Natural killer cell (primary cell): ENCODE data around the gene TMCC1. TPM values are rescaled to one million over a fixed set of nuclear protein-coding genes. Genes with fewer than 3 reads are reported as not detected.

Experiments
- ATAC-seq, 3 donors: fragments of 150-1000 bp in 2 of 3; fragments of 200-7000 bp in 1 of 3; cut with Tn5 transposase; 1 replicate in 1 of 3; 2 replicates in 2 of 3; pipeline ENCODE4 v1.10.0; 2021; ENCODE audit warnings: mild to moderate bottlenecking in 2 of 3, moderate library complexity in 2 of 3
- DNase-seq, 2 donors: peaks; one replicate each; pipeline versions ENCODE4 v3.0.0 to v3.0.0-alpha.2; 2013 to 2021; ENCODE audit warnings: mixed read lengths in 1 of 2
- H3K27ac ChIP-seq: one replicate; pipeline ENCODE4 v1.5.1; 2013; ENCODE audit warnings: mild to moderate bottlenecking, low read length
- H3K27me3 ChIP-seq: one replicate; pipeline ENCODE4 v1.6.1; 2013; ENCODE audit warnings: low read length; ENCODE audit not compliant: control insufficient read depth, insufficient read depth
- H3K36me3 ChIP-seq: one replicate; pipeline ENCODE4 v1.6.1; 2013; ENCODE audit warnings: low read length; ENCODE audit not compliant: control insufficient read depth, insufficient read depth
- H3K4me1 ChIP-seq: one replicate; pipeline ENCODE4 v1.6.1; 2013; ENCODE audit warnings: low read length; ENCODE audit not compliant: control insufficient read depth, insufficient read depth
- H3K4me3 ChIP-seq: one replicate; pipeline ENCODE4 v1.5.1; 2013; ENCODE audit warnings: low read length
- H3K9me3 ChIP-seq: one replicate; pipeline ENCODE4 v1.6.1; 2013; ENCODE audit warnings: low read length; ENCODE audit not compliant: control insufficient read depth, insufficient read depth
- H3K27ac Mint-ChIP-seq, 2 donors: one replicate each; pipeline ENCODE4 v1.8.0; 2022; ENCODE audit warnings: mild to moderate bottlenecking in 2 of 2, mixed read lengths in 2 of 2, moderate library complexity in 1 of 2
- H3K27me3 Mint-ChIP-seq, 2 donors: one replicate each; pipeline ENCODE4 v1.8.0; 2022; ENCODE audit warnings: low read depth in 2 of 2, mixed read lengths in 2 of 2
- H3K36me3 Mint-ChIP-seq: one replicate; pipeline ENCODE4 v1.8.0; 2022; ENCODE audit warnings: mixed read lengths
- H3K4me1 Mint-ChIP-seq, 2 donors: one replicate each; pipeline ENCODE4 v1.8.0; 2022; ENCODE audit warnings: mixed read lengths in 2 of 2
- H3K4me3 Mint-ChIP-seq: one replicate; pipeline ENCODE4 v1.8.0; 2022; ENCODE audit warnings: mild to moderate bottlenecking, moderate library complexity, mixed read lengths
- H3K9me3 Mint-ChIP-seq, 2 donors: one replicate each; pipeline ENCODE4 v1.8.0; 2022; ENCODE audit warnings: mixed read lengths in 2 of 2
- WGBS: methylation state at CpG from one replicate; pipeline ENCODE4 v1.1.7; 2013; ENCODE audit warnings: missing lambda C conversion rate; ENCODE audit not compliant: insufficient coverage; 5-methylcytosine and 5-hydroxymethylcytosine counted together
- intact Hi-C: fragments of 100-400 bp; cut with micrococcal nuclease; formaldehyde crosslinking; loops from one replicate; pipeline ENCODE4 v1.14.2; 2022
- total RNA-seq, 4 donors: library from RNA; stranded (reverse); fragments of 120-200 nt in 1 of 4; gene quantifications; one replicate each; pipeline versions ENCODE4 v1.2.3 to v1.2.4, GENCODE V29; 2013 to 2022
- TF ChIP-seq, protein P1 (sequence below): fragments of 200-600 bp; IDR thresholded peaks from one replicate; pipeline ENCODE4 v1.8.0; 2022; ENCODE audit warnings: antibody characterized with exemption

The TMCC1 gene
- total RNA-seq, 3 donors from 2014 or later (not counting 1 experiment from before 2014, with no cell fraction given) = 26.4 to 36.7 (median 31.7) TPM

- intact Hi-C loops = no loop called here
- Mint-ChIP-seq H3K27ac (no peak overlapping the region), H3K4me3 (no peak overlapping the region), H3K4me1 (peaks cover 4 to 5% of the 10 kb centered on the region in 2 donors), H3K36me3 (no peaks in the 10 kb centered on the region), H3K9me3 (no peaks in the 10 kb centered on the region), H3K27me3 (no peaks in the 10 kb centered on the region)
- Histone ChIP-seq H3K4me3 (no peak overlapping the region), H3K9me3 (no peaks in the 10 kb centered on the region), H3K36me3 (no peaks in the 10 kb centered on the region), H3K27me3 (no peaks in the 10 kb centered on the region), H3K4me1 (no peaks in the 10 kb centered on the region), H3K27ac (no peak overlapping the region)
- ATAC-seq (no peak), DNase-seq (no peak)
- WGBS = 89% methylated on average over 6 of the region's 6 CpGs
- TF ChIP-seq, protein P1, sequence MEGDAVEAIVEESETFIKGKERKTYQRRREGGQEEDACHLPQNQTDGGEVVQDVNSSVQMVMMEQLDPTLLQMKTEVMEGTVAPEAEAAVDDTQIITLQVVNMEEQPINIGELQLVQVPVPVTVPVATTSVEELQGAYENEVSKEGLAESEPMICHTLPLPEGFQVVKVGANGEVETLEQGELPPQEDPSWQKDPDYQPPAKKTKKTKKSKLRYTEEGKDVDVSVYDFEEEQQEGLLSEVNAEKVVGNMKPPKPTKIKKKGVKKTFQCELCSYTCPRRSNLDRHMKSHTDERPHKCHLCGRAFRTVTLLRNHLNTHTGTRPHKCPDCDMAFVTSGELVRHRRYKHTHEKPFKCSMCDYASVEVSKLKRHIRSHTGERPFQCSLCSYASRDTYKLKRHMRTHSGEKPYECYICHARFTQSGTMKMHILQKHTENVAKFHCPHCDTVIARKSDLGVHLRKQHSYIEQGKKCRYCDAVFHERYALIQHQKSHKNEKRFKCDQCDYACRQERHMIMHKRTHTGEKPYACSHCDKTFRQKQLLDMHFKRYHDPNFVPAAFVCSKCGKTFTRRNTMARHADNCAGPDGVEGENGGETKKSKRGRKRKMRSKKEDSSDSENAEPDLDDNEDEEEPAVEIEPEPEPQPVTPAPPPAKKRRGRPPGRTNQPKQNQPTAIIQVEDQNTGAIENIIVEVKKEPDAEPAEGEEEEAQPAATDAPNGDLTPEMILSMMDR = no peak
Observed at GRCh38 chr3:129663930-129664646, 229.4 kb downstream of the TMCC1 start.

DNA sequence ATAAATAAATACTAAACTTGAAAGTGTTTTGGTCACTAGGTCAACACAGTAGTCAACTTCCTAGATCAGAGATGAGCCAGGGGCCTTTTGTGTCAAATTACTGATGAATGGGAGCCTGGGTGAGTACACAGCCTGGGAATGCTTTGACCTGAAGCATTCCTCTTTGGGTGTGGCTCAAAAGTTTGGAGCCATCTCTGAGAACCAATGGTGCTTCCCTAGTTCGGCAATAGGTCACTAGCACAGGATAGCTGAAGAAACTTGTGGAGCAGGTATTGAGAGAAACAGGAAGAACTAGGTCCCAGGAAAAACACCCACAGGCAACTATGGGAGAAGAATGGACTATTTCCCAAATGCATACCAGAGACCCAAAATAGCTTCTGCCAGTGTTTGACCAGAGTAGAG is 230.5 kb downstream of the TMCC1 start:
- H3K36me3 Mint-ChIP-seq = no peaks in the 10 kb centered on the region
- no peak overlapping the region for H3K27ac Mint-ChIP-seq
- no peak for DNase-seq
- no peak overlapping the region for H3K27ac ChIP-seq
- H3K4me1 ChIP-seq = no peaks in the 10 kb centered on the region
- no peak overlapping the region for H3K4me3 ChIP-seq
- H3K27me3 ChIP-seq = no peaks in the 10 kb centered on the region
- H3K4me1 Mint-ChIP-seq = peaks cover 9 to 11% of the 10 kb centered on the region in 2 donors
- H3K9me3 ChIP-seq = no peaks in the 10 kb centered on the region
- H3K4me3 Mint-ChIP-seq = no peak overlapping the region
- intact Hi-C loops = no loop called here
- H3K36me3 ChIP-seq = no peaks in the 10 kb centered on the region
- no peak for ATAC-seq
- WGBS = 93% methylated on average over 1 of the region's 1 CpG
- no peaks in the 10 kb centered on the region for H3K27me3 Mint-ChIP-seq
- TF ChIP-seq, protein P1 = no peak
- H3K9me3 Mint-ChIP-seq = no peaks in the 10 kb centered on the region

DNA sequence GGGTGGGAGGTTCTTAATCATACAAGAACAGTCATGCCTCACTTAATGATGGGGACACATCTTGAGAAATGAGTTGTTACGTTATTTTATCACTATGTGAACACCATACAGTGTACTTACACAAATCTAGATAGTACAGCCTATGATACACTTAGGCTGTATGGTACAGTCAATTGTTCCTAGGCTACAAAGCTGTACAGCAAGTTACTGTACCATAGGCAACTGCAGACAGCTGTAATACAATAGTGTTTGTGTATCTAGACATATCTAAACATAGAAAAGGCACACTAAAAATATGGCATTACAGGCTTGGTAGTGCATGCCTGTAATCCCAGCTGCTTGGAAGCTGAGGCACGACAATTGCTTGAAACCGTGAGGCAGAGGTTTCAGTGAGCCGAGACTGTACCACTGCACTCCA is 231.3 kb downstream of the TMCC1 start:
- Mint-ChIP-seq H3K36me3 (no peaks in the 10 kb centered on the region), H3K27ac (no peak overlapping the region), H3K27me3 (no peaks in the 10 kb centered on the region), H3K4me3 (no peak overlapping the region), H3K9me3 (no peaks in the 10 kb centered on the region), H3K4me1 (peaks cover 13 to 15% of the 10 kb centered on the region in 2 donors)
- no peaks in the 10 kb centered on the region for H3K27me3 ChIP-seq
- no peaks in the 10 kb centered on the region for H3K9me3 ChIP-seq
- H3K4me3 ChIP-seq = no peak overlapping the region
- H3K27ac ChIP-seq = no peak overlapping the region
- DNase-seq = no peak
- TF ChIP-seq, protein P1 = no peak
- 98% methylated on average over 3 of the region's 4 CpGs for WGBS
- ATAC-seq = no peak
- H3K4me1 ChIP-seq = no peaks in the 10 kb centered on the region
- H3K36me3 ChIP-seq = no peaks in the 10 kb centered on the region
- intact Hi-C loops = no loop called here

GRCh38 chr3:129661766-129662165 is 231.7 kb downstream of the TMCC1 start:
- TF ChIP-seq, protein P1 = no peak
- no peak overlapping the region for H3K4me3 Mint-ChIP-seq
- peaks cover 13 to 15% of the 10 kb centered on the region in 2 donors for H3K4me1 Mint-ChIP-seq
- H3K27me3 Mint-ChIP-seq = no peaks in the 10 kb centered on the region
- no peak overlapping the region for H3K4me3 ChIP-seq
- ATAC-seq (no peak), DNase-seq (no peak)
- no peaks in the 10 kb centered on the region for H3K9me3 ChIP-seq
- intact Hi-C loops = no loop called here
- no peaks in the 10 kb centered on the region for H3K9me3 Mint-ChIP-seq
- H3K36me3 ChIP-seq = no peaks in the 10 kb centered on the region
- H3K36me3 Mint-ChIP-seq = no peaks in the 10 kb centered on the region
- H3K27me3 ChIP-seq = no peaks in the 10 kb centered on the region
- WGBS = no CpG with 5 or more reads among the region's 1 CpG
- H3K4me1 ChIP-seq = no peaks in the 10 kb centered on the region
- no peak overlapping the region for H3K27ac ChIP-seq
- no peak overlapping the region for H3K27ac Mint-ChIP-seq
